Smooth muscle cell (in vitro differentiated cells): ENCODE data around the gene METTL5. TPM values are rescaled to one million over a fixed set of nuclear protein-coding genes. Genes with fewer than 3 reads are reported as not detected.

ENCODE experiments used
- DNase-seq: peaks from one replicate; lab custom pipeline; 2025; ENCODE audit not compliant: unreplicated experiment; lab: John Stamatoyannopoulos, UW
- H2AFZ ChIP-seq: fragments of 200-600 bp; sonication (generic); 2 replicates; pipeline ENCODE4 v1.6.0; 2016; ENCODE audit warnings: antibody characterized with exemption, low read depth, mild to moderate bottlenecking
- H3F3A ChIP-seq: fragments of 200-600 bp; sonication (generic); 2 replicates; pipeline ENCODE4 v1.6.0; 2017; ENCODE audit warnings: antibody characterized with exemption, low read depth
- H3K27ac ChIP-seq: fragments of 200-600 bp; sonication (generic); 2 replicates; pipeline ENCODE4 v1.5.1; 2016; ENCODE audit warnings: low read depth, mild to moderate bottlenecking
- H3K27me3 ChIP-seq: fragments of 200-600 bp; sonication (generic); 2 replicates; pipeline ENCODE4 v1.6.1; 2016; ENCODE audit warnings: low read depth, mild to moderate bottlenecking
- H3K36me3 ChIP-seq: fragments of 200-600 bp; sonication (generic); 2 replicates; pipeline ENCODE4 v1.5.1; 2016; ENCODE audit warnings: low read depth
- H3K4me1 ChIP-seq: fragments of 200-600 bp; sonication (generic); 2 replicates; pipeline ENCODE4 v1.5.1; 2016; ENCODE audit warnings: low read depth
- H3K4me2 ChIP-seq: fragments of 200-600 bp; sonication (generic); 2 replicates; pipeline ENCODE4 v1.6.0; 2016; ENCODE audit warnings: mild to moderate bottlenecking
- H3K4me3 ChIP-seq: fragments of 200-600 bp; sonication (generic); 2 replicates; pipeline ENCODE4 v1.5.1; 2016; ENCODE audit warnings: mild to moderate bottlenecking
- H3K79me2 ChIP-seq: fragments of 200-600 bp; sonication (generic); 2 replicates; pipeline ENCODE4 v1.6.0; 2016; ENCODE audit warnings: low read depth, mild to moderate bottlenecking
- H3K9ac ChIP-seq: fragments of 200-600 bp; sonication (generic); 2 replicates; pipeline ENCODE4 v1.6.0; 2016; ENCODE audit warnings: low read depth
- H3K9me3 ChIP-seq: fragments of 200-600 bp; sonication (generic); replicated peaks from 2 replicates; pipeline ENCODE4 v1.5.1; 2016; ENCODE audit warnings: low read depth
- H4K20me1 ChIP-seq: fragments of 200-600 bp; sonication (generic); 2 replicates; pipeline ENCODE4 v1.6.0; 2016; ENCODE audit warnings: low read depth
- WGBS: methylation state at CpG from one replicate; pipeline ENCODE4 v1.1.7; 2016; ENCODE audit warnings: low lambda C conversion rate; 5-methylcytosine and 5-hydroxymethylcytosine counted together
- polyA plus RNA-seq: library from polyadenylated mRNA; unstranded; fragments of >200 nt; fragmentation: Nextera tagmentation; extraction: Ambion mirVana; gene quantifications from 2 replicates; pipeline ENCODE4 v1.2.1, GENCODE V29; 2016
- total RNA-seq: library from RNA; depleted of rRNA; stranded (reverse); fragments of >200 nt; gene quantifications from 2 replicates; pipeline ENCODE4 v1.2.3, GENCODE V29; 2014
- TF ChIP-seq, protein P1 (sequence below): fragments of 200-600 bp; sonication (generic); IDR thresholded peaks from 2 replicates; pipeline ENCODE4 v1.5.1; 2017; ENCODE audit warnings: borderline replicate concordance, mild to moderate bottlenecking, antibody characterized with exemption; ENCODE audit not compliant: insufficient read depth, poor library complexity, severe bottlenecking

The METTL5 gene
- total and polyA plus RNA-seq, 2 experiments from 2014 or later: 72.5 to 79.8 TPM

DNA sequence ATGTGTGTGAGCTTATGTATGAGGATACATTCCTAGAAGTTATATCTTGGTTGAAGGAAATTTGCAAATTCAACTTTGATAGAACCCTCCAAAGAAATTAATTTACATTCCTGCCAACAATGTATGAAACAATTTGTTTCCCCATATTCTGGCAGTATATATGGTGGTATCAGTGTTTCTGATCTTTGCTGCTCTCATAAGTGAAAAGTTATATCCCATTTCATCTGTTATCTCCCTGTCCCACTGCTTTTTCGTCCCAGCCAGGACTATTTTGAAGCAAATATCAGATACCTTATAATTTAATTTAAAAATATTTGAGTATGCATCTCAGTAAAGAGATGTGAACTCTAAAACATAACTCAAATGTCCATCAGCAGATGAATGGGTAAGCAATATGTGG lies 9.7 kb upstream of the METTL5 start:
- no peaks in the 10 kb centered on the region for H3K27me3 ChIP-seq
- no peak overlapping the region for H3K4me3 ChIP-seq
- WGBS: 93% methylated on average over 1 of the region's 1 CpG
- H3K9ac ChIP-seq: no peak overlapping the region
- no peaks in the 10 kb centered on the region for H3F3A ChIP-seq
- peaks cover 93% of the 10 kb centered on the region for H3K79me2 ChIP-seq
- TF ChIP-seq, protein P1, sequence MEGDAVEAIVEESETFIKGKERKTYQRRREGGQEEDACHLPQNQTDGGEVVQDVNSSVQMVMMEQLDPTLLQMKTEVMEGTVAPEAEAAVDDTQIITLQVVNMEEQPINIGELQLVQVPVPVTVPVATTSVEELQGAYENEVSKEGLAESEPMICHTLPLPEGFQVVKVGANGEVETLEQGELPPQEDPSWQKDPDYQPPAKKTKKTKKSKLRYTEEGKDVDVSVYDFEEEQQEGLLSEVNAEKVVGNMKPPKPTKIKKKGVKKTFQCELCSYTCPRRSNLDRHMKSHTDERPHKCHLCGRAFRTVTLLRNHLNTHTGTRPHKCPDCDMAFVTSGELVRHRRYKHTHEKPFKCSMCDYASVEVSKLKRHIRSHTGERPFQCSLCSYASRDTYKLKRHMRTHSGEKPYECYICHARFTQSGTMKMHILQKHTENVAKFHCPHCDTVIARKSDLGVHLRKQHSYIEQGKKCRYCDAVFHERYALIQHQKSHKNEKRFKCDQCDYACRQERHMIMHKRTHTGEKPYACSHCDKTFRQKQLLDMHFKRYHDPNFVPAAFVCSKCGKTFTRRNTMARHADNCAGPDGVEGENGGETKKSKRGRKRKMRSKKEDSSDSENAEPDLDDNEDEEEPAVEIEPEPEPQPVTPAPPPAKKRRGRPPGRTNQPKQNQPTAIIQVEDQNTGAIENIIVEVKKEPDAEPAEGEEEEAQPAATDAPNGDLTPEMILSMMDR: no peak
- H3K4me1 ChIP-seq: no peaks in the 10 kb centered on the region
- no peaks in the 10 kb centered on the region for H3K36me3 ChIP-seq
- H3K27ac ChIP-seq: no peak overlapping the region
- no peaks in the 10 kb centered on the region for H3K9me3 ChIP-seq
- DNase-seq: no peak
- H2AFZ ChIP-seq: no peak overlapping the region
- H3K4me2 ChIP-seq: no peak overlapping the region
- peaks cover 86% of the 10 kb centered on the region for H4K20me1 ChIP-seq

DNA sequence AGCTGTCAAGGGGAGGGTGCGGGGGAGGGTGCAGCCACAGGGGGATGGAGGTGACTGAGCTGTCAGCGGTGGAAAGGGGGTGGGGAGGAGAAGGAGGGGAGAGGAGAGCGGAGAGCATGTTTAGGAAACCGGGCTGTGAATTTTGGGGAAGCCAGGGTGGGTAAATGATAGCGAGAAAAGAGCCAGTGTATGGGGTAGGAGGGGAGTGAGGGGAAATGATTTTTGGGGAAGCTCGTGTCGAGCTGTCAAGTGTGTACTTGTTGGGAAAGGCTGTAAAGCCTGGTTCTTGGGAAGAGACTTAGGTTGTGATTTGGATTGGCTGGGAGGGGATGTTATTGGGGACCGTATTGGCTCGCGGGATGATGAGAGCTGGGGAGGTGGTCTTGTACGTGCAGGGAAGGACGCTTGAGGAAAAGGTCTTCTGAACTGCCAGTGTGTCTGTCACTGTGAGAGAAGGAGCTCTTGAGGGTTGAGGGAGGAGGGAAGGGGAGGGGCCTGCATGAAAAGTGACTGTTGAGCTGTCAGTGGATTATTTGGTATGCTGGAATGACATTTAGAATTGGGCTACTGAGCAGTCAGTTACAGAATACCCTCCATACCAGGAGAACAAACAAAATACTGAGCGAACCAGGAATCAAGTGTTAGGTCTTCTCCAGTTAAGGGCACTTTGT lies 3.6 kb upstream of the METTL5 start:
- peaks cover 53% of the 10 kb centered on the region for H4K20me1 ChIP-seq
- no peaks in the 10 kb centered on the region for H3K36me3 ChIP-seq
- peaks cover 62% of the 10 kb centered on the region for H3K79me2 ChIP-seq
- H3K27ac ChIP-seq: peak overlapping the region; percentile 64
- H3K4me1 ChIP-seq: peaks cover 13% of the 10 kb centered on the region
- H3F3A ChIP-seq: no peaks in the 10 kb centered on the region
- 7% methylated on average over 9 of the region's 13 CpGs for WGBS
- no peaks in the 10 kb centered on the region for H3K9me3 ChIP-seq
- H3K27me3 ChIP-seq: no peaks in the 10 kb centered on the region
- TF ChIP-seq, protein P1: no peak
- H3K9ac ChIP-seq: peak overlapping the region; percentile 81
- H2AFZ ChIP-seq: peak overlapping the region; percentile 55
- DNase-seq: no peak
- peak overlapping the region; percentile 93 for H3K4me2 ChIP-seq
- peak overlapping the region; percentile 86 for H3K4me3 ChIP-seq

GRCh38 chr2:169827272-169828140 lies 2.8 kb upstream of the METTL5 start, which contains the start of gene UBR3:
UBR3 (plus strand) TSS chr2:169827454; CDS start chr2:169827508, 54 bp downstream.
- Histone ChIP-seq H3K4me3 (peak within 1 kb of the TSS; percentile 86), H4K20me1 (peaks cover 49% of the 10 kb centered on the region), H3K4me1 (peaks cover 19% of the 10 kb centered on the region), H3K79me2 (peaks cover 62% of the 10 kb centered on the region), H3K27ac (peak within 1 kb of the TSS; percentile 64), H3K4me2 (peak within 1 kb of the TSS; percentile 93), H3K27me3 (no peaks in the 10 kb centered on the region), H3F3A (no peaks in the 10 kb centered on the region), H3K9ac (peak within 1 kb of the TSS; percentile 81), H2AFZ (peak within 1 kb of the TSS; percentile 55), H3K9me3 (no peaks in the 10 kb centered on the region), H3K36me3 (no peaks in the 10 kb centered on the region)
- TF ChIP-seq, protein P1: no peak
- WGBS: under 1% methylated on average over 65 of the region's 104 CpGs
- DNase-seq: peak; percentile 76
